ENCODE measurements around the gene TNS2.

The TNS2 gene

DNA sequence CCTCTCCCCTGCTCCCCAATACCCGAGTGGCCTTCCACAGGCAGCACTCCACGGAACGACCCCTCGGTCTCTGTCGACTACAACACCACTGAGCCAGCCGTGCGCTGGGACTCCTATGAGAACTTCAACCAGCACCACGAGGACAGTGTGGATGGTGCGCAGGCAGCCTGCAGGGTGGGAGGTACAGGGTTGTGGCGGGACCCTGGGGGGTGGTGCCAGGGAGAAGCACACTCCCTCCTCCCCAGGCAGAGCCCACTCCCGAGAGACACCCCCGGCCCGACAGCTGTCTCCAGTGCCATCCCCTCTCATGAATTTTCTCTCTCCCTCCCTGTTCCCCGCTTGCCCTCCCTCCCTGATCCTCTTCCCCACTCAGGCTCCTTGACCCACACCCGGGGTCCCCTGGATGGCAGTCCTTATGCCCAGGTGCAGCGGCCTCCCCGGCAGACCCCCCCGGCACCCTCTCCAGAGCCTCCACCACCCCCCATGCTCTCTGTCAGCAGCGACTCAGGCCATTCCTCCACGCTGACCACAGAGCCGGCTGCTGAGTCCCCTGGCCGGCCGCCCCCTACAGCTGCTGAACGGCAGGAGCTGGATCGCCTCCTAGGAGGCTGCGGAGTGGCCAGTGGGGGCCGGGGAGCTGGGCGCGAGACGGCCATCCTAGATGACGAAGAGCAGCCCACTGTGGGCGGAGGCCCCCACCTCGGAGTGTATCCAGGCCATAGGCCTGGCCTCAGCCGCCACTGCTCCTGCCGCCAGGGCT lies 9.0 kb downstream of the TNS2 start:
- H3K27ac Mint-ChIP-seq: no peak overlapping the region
- no peaks in the 10 kb centered on the region for H3K36me3 Mint-ChIP-seq (ENCODE audit: low read depth)
- H3K9me3 Mint-ChIP-seq: no peaks in the 10 kb centered on the region
- DNase-seq: no peak
- peaks cover 14% of the 10 kb centered on the region for H3K27me3 Mint-ChIP-seq (ENCODE audit: low read depth, poor library complexity)
- peaks cover 53% of the 10 kb centered on the region for H3K4me1 Mint-ChIP-seq
- TF ChIP-seq, protein P1, sequence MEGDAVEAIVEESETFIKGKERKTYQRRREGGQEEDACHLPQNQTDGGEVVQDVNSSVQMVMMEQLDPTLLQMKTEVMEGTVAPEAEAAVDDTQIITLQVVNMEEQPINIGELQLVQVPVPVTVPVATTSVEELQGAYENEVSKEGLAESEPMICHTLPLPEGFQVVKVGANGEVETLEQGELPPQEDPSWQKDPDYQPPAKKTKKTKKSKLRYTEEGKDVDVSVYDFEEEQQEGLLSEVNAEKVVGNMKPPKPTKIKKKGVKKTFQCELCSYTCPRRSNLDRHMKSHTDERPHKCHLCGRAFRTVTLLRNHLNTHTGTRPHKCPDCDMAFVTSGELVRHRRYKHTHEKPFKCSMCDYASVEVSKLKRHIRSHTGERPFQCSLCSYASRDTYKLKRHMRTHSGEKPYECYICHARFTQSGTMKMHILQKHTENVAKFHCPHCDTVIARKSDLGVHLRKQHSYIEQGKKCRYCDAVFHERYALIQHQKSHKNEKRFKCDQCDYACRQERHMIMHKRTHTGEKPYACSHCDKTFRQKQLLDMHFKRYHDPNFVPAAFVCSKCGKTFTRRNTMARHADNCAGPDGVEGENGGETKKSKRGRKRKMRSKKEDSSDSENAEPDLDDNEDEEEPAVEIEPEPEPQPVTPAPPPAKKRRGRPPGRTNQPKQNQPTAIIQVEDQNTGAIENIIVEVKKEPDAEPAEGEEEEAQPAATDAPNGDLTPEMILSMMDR (IDR thresholded peaks at IDR 0.05): no peak
- H3K4me3 Mint-ChIP-seq: no peak overlapping the region

DNA sequence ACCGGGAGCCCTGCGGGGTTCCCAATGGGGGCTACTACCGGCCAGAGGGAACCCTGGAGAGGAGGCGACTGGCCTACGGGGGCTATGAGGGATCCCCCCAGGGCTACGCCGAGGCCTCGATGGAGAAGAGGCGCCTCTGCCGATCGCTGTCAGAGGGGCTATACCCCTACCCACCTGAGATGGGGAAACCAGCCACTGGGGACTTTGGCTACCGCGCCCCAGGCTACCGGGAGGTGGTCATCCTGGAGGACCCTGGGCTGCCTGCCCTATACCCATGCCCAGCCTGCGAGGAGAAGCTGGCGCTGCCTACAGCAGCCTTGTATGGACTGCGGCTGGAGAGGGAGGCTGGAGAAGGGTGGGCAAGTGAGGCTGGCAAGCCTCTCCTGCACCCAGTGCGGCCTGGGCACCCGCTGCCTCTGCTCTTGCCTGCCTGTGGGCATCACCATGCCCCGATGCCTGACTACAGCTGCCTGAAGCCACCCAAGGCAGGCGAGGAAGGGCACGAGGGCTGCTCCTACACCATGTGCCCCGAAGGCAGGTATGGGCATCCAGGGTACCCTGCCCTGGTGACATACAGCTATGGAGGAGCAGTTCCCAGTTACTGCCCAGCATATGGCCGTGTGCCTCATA lies 9.7 kb downstream of the TNS2 start:
- peaks cover 55% of the 10 kb centered on the region for H3K4me1 Mint-ChIP-seq
- H3K27me3 Mint-ChIP-seq (ENCODE audit: low read depth, poor library complexity): peaks cover 10% of the 10 kb centered on the region
- TF ChIP-seq, protein P1 (IDR thresholded peaks at IDR 0.05): no peak
- H3K9me3 Mint-ChIP-seq: no peaks in the 10 kb centered on the region
- no peak overlapping the region for H3K4me3 Mint-ChIP-seq
- H3K27ac Mint-ChIP-seq: no peak overlapping the region
- H3K36me3 Mint-ChIP-seq (ENCODE audit: low read depth): no peaks in the 10 kb centered on the region
- no peak for DNase-seq

DNA sequence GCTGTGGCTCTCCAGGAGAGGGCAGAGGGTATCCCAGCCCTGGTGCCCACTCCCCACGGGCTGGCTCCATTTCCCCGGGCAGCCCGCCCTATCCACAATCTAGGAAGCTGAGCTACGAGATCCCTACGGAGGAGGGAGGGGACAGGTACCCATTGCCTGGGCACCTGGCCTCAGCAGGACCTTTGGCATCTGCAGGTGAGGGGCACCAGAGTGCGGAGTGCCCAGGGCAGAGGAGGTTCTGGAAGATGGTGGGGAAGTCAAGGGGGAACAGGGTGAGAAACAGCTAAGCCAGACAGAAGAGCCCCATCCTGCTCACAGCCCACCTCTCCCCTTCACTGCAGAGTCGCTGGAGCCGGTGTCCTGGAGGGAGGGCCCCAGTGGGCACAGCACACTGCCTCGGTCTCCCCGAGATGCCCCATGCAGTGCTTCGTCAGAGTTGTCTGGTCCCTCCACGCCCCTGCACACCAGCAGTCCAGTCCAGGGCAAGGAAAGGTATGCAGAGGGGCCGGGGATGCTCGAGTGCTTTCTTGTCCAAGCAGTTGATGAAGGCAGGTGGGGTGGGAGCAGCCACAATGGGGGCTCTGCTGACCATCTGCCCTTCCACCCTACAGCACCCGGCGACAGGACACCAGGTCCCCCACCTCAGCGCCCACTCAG lies 10.3 kb downstream of the TNS2 start:
- Mint-ChIP-seq H3K36me3 (ENCODE audit: low read depth) (no peaks in the 10 kb centered on the region), H3K27ac (no peak overlapping the region), H3K9me3 (no peaks in the 10 kb centered on the region), H3K4me1 (peaks cover 52% of the 10 kb centered on the region), H3K4me3 (no peak overlapping the region), H3K27me3 (ENCODE audit: low read depth, poor library complexity) (peaks cover 10% of the 10 kb centered on the region)
- no peak for DNase-seq
- TF ChIP-seq, protein P1 (IDR thresholded peaks at IDR 0.05): no peak

DNA sequence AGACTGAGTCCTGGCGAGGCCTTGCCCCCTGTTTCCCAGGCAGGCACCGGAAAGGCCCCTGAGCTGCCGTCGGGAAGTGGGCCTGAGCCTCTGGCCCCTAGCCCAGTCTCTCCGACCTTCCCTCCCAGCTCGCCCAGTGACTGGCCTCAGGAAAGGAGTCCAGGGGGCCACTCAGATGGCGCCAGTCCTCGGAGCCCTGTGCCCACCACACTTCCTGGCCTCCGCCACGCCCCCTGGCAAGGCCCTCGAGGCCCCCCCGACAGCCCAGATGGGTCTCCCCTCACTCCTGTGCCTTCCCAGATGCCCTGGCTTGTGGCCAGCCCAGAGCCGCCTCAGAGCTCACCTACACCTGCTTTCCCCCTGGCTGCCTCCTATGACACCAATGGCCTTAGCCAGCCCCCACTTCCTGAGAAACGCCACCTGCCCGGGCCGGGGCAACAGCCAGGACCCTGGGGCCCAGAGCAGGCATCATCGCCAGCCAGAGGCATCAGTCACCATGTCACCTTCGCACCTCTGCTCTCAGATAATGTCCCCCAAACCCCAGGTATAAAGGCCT lies 10.9 kb downstream of the TNS2 start:
- Mint-ChIP-seq H3K27me3 (ENCODE audit: low read depth, poor library complexity) (peaks cover 10% of the 10 kb centered on the region), H3K4me1 (peaks cover 46% of the 10 kb centered on the region), H3K36me3 (ENCODE audit: low read depth) (no peaks in the 10 kb centered on the region), H3K4me3 (no peak overlapping the region), H3K27ac (no peak overlapping the region), H3K9me3 (no peaks in the 10 kb centered on the region)
- TF ChIP-seq, protein P1 (IDR thresholded peaks at IDR 0.05): no peak
- no peak for DNase-seq

DNA sequence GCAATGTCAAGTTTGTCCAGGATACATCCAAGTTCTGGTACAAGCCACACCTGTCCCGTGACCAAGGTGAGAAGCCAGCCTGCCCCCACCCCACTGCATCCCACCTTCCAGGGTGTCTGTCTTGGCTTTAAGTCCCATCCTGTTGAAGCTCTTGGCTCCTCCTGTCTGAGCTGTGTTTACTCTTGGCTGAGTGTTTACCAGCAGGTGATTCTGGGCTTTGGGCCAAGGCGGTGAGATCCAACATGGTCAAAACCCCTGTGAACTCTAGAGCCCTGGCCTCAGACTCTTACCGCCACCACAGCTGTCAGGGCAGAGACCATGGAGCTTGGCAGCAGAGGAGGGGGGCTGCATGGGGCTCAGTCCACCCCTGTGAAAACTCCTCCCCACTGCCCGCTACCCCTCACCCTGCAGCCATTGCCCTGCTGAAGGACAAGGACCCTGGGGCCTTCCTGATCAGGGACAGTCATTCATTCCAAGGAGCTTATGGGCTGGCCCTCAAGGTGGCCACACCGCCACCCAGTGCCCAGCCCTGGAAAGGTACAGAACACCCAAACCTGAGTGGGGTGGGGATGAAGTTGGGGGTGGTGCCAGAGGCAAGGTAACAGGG lies 11.6 kb downstream of the TNS2 start:
- H3K27ac Mint-ChIP-seq: no peak overlapping the region
- TF ChIP-seq, protein P1 (IDR thresholded peaks at IDR 0.05): no peak
- peaks cover 6% of the 10 kb centered on the region for H3K27me3 Mint-ChIP-seq (ENCODE audit: low read depth, poor library complexity)
- no peaks in the 10 kb centered on the region for H3K9me3 Mint-ChIP-seq
- H3K36me3 Mint-ChIP-seq (ENCODE audit: low read depth): no peaks in the 10 kb centered on the region
- peaks cover 49% of the 10 kb centered on the region for H3K4me1 Mint-ChIP-seq
- no peak overlapping the region for H3K4me3 Mint-ChIP-seq
- no peak for DNase-seq

Measured in nephron progenitor cell (in vitro differentiated cells).